Measurements from ENCODE around the gene SORCS2. TPM values are rescaled to one million over a fixed set of nuclear protein-coding genes. Genes with fewer than 3 reads are reported as not detected.

The SORCS2 gene
- polyA plus RNA-seq, 3 donors = 0.46 to 0.55 TPM; not detected in 1

GRCh38 chr4:7771541-7772507, 579.5 kb downstream of the SORCS2 start:
- H3K4me3 Mint-ChIP-seq = no peak overlapping the region
- H3K9me3 Mint-ChIP-seq = peaks cover 0 to 4% (median 0%) of the 10 kb centered on the region in 7 donors
- H3K36me3 Mint-ChIP-seq = peaks cover 0 to 42% of the 10 kb centered on the region in 2 donors
- no peak for TF ChIP-seq CTCF (IDR thresholded peaks at IDR 0.05)
- H4K20me1 ChIP-seq (ENCODE audit: insufficient read depth, low read length) = no peaks in the 10 kb centered on the region
- H3K79me2 ChIP-seq (ENCODE audit: insufficient read depth, low read length) = no peaks in the 10 kb centered on the region
- DNase-seq = no peak
- H3K27me3 Mint-ChIP-seq (ENCODE audit: low read depth in 3 of 3) = peaks cover 5 to 22% (median 6%) of the 10 kb centered on the region in 3 donors
- H3K27ac ChIP-seq (ENCODE audit: low read depth in 1 of 2, low read length in 2 of 2) = no peak overlapping the region
- peaks cover 0 to 5% of the 10 kb centered on the region in 2 donors for H3K36me3 ChIP-seq (replicated peaks in 1 of 2; ENCODE audit: control insufficient read depth in 1 of 2, insufficient read depth in 2 of 2, low read length in 2 of 2)
- peak overlapping the region in 1 of 7 donors; percentile 10 for H3K27ac Mint-ChIP-seq
- H3K4me3 ChIP-seq (replicated peaks in 1 of 3; ENCODE audit: low read depth in 2 of 3, low read length in 3 of 3) = no peak overlapping the region
- no peaks in the 10 kb centered on the region for H3K4me1 ChIP-seq (ENCODE audit: control insufficient read depth in 1 of 2, insufficient read depth in 2 of 2, low read length in 2 of 2)
- H2AFZ ChIP-seq (ENCODE audit: insufficient read depth, low read depth, low read length, poor library complexity, severe bottlenecking) = no peak overlapping the region
- H3K4me2 ChIP-seq (replicated peaks; ENCODE audit: extremely low read depth, low read length, poor library complexity, severe bottlenecking) = no peak overlapping the region
- no peaks in the 10 kb centered on the region for H3K9me3 ChIP-seq (replicated peaks in 1 of 2; ENCODE audit: control insufficient read depth in 1 of 2, insufficient read depth in 1 of 2, low read length in 2 of 2)
- H3K9ac ChIP-seq (ENCODE audit: insufficient read depth, low read length, poor library complexity, severe bottlenecking) = no peak overlapping the region
- WGBS (ENCODE audit: insufficient coverage) = 86% methylated on average over 18 of the region's 26 CpGs
- intact Hi-C loops (cut with micrococcal nuclease) = no loop called here
- no peaks in the 10 kb centered on the region for H3K4me1 Mint-ChIP-seq
- no peaks in the 10 kb centered on the region for H3K27me3 ChIP-seq (ENCODE audit: control insufficient read depth in 2 of 2, insufficient read depth in 2 of 2, low read length in 2 of 2)

GRCh38 chr4:7772711-7773385, 580.5 kb downstream of the SORCS2 start:
- WGBS (ENCODE audit: insufficient coverage) = 78% methylated on average over 31 of the region's 31 CpGs
- H3K4me3 Mint-ChIP-seq = no peak overlapping the region
- peaks cover 0 to 4% (median 0%) of the 10 kb centered on the region in 7 donors for H3K9me3 Mint-ChIP-seq
- Histone ChIP-seq H3K4me1 (ENCODE audit: control insufficient read depth in 1 of 2, insufficient read depth in 2 of 2, low read length in 2 of 2) (no peaks in the 10 kb centered on the region), H3K79me2 (ENCODE audit: insufficient read depth, low read length) (no peaks in the 10 kb centered on the region), H3K4me3 (replicated peaks in 1 of 3; ENCODE audit: low read depth in 2 of 3, low read length in 3 of 3) (no peak overlapping the region), H3K9me3 (replicated peaks in 1 of 2; ENCODE audit: control insufficient read depth in 1 of 2, insufficient read depth in 1 of 2, low read length in 2 of 2) (no peaks in the 10 kb centered on the region), H3K4me2 (replicated peaks; ENCODE audit: extremely low read depth, low read length, poor library complexity, severe bottlenecking) (no peak overlapping the region), H3K27ac (ENCODE audit: low read depth in 1 of 2, low read length in 2 of 2) (no peak overlapping the region), H4K20me1 (ENCODE audit: insufficient read depth, low read length) (no peaks in the 10 kb centered on the region), H3K27me3 (ENCODE audit: control insufficient read depth in 2 of 2, insufficient read depth in 2 of 2, low read length in 2 of 2) (no peaks in the 10 kb centered on the region), H3K9ac (ENCODE audit: insufficient read depth, low read length, poor library complexity, severe bottlenecking) (no peak overlapping the region), H3K36me3 (replicated peaks in 1 of 2; ENCODE audit: control insufficient read depth in 1 of 2, insufficient read depth in 2 of 2, low read length in 2 of 2) (peaks cover 0 to 5% of the 10 kb centered on the region in 2 donors), H2AFZ (ENCODE audit: insufficient read depth, low read depth, low read length, poor library complexity, severe bottlenecking) (no peak overlapping the region)
- peaks cover 6 to 22% (median 8%) of the 10 kb centered on the region in 3 donors for H3K27me3 Mint-ChIP-seq (ENCODE audit: low read depth in 3 of 3)
- TF ChIP-seq CTCF (IDR thresholded peaks at IDR 0.05) = no peak
- peak overlapping the region in 1 of 7 donors; percentile 20 for H3K27ac Mint-ChIP-seq
- peaks cover 0 to 47% of the 10 kb centered on the region in 2 donors for H3K36me3 Mint-ChIP-seq
- DNase-seq = no peak
- intact Hi-C loops (cut with micrococcal nuclease) = no loop called here
- no peaks in the 10 kb centered on the region for H3K4me1 Mint-ChIP-seq

Data from CD14-positive monocyte (primary cell).